ENCODE measurements around the gene TIAM2. TPM values are rescaled to one million over a fixed set of nuclear protein-coding genes. Genes with fewer than 3 reads are reported as not detected.
"Not testable (repeated sequence)": the region's sequence is repeated elsewhere in the genome, so short reads cannot be mapped to it uniquely, and the experiment has no call there.

TIAM2 gene
- total RNA-seq, 2 donors from 2014 or later, result 7.8 to 11.2 TPM

DNA sequence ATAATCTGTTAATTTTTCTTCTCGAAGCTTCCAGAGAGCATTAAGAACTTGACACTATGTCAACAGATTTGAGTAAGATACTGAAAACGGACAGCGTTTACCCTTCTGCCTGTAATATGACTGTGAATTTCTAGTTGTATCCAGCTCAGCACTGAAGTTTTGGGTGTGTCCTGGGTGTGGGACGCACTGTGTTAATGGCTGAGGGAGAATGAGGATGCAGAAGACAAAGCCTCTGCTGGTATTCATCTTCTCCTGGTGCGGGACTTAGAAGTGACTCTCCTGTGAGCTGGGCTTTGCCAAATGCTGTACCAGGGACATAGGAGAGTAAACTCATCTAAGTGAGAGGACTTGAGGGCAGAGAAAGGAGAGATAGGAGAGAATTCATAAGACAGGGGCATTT lies 178.4 kb downstream of the TIAM2 start:
- DNase-seq (ENCODE audit: low spot score), result no peak
- intact Hi-C loops (cut with DNase I), result loop anchor here (5.0 to 10.0 kb wide), 2 partner anchors 246 to 309 kb away; no protein-coding TSS in a partner anchor

GRCh38 chr6:155174576-155175211 lies 179.6 kb downstream of the TIAM2 start:
- intact Hi-C loops (cut with DNase I), result loop anchor here (5.0 to 10.0 kb wide), 3 partner anchors 73 to 310 kb away; no protein-coding TSS in a partner anchor
- DNase-seq (ENCODE audit: low spot score), result no peak

GRCh38 chr6:155177363-155177961 lies 182.3 kb downstream of the TIAM2 start:
- no peak for DNase-seq (ENCODE audit: low spot score)
- intact Hi-C loops (cut with DNase I), result loop anchor here (5.0 to 10.0 kb wide), 3 partner anchors 70 to 313 kb away; no protein-coding TSS in a partner anchor

GRCh38 chr6:155181498-155181897 lies 186.4 kb downstream of the TIAM2 start:
- intact Hi-C loops (cut with DNase I), result loop anchor here in 1 of 2 donors (5.0 kb wide), 1 partner anchor 66 kb away; no protein-coding TSS in a partner anchor
- no peak for DNase-seq (ENCODE audit: low spot score)

DNA sequence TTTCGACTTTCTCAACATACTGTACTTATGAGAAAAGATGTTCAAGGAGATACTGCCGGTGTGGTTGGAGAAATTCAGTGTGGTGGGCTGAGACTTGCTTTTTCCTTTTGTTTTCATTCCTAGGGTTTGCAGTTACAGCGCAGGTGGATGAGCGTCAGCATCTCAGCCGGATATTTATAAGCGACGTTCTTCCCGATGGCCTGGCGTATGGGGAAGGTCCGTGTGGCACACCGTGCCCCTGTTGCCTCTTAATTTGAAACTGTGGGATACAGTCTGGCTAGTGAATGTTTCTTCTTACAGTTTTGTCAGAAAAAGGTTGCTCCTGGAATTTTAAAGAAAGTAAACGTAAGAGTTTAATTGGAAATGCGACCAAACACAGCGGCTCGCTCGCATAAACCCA lies 187.0 kb downstream of the TIAM2 start:
- no peak for DNase-seq (ENCODE audit: low spot score)
- intact Hi-C loops (cut with DNase I), result loop anchor here in 1 of 2 donors (5.0 kb wide), 1 partner anchor 65 kb away; no protein-coding TSS in a partner anchor

DNA sequence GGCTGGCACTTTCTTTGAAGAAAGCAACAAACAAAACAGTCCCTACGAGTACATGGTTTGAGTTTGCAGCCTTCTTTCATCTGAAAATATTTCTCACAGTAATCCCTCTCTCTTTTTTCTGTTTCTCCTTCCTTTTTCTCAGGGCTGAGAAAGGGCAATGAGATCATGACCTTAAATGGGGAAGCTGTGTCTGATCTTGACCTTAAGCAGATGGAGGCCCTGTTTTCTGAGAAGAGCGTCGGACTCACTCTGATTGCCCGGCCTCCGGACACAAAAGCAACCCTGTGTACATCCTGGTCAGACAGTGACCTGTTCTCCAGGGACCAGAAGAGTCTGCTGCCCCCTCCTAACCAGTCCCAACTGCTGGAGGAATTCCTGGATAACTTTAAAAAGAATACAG lies 188.0 kb downstream of the TIAM2 start:
- intact Hi-C loops (cut with DNase I), result loop anchor here in 1 of 2 donors (5.0 kb wide), 1 partner anchor 64 kb away; no protein-coding TSS in a partner anchor

DNA sequence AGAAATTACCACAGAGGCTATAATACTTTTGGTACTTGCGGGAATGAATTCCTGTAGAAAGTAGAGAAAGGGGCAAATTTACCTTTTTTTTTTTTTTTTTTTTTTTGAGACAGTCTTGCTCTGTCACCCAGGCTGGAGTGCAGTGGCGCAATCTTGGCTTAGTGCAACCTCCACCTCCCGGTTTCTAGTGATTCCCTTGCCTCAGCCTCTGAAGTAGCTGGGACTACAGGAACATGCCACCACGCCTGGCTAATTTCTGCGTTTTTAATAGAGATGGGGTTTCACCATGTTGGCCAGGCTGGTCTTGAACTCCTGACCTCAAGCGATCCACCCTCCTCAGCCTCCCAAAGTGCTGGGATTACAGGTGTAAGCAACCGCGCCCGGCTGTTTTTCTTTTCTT lies 189.9 kb downstream of the TIAM2 start:
- intact Hi-C loops (cut with DNase I); DNase-seq (ENCODE audit: low spot score): not testable (repeated sequence)

More for the DNA sequence above, 188.0 kb downstream of the TIAM2 start:
- DNase-seq (ENCODE audit: low spot score), result no peak

DNA sequence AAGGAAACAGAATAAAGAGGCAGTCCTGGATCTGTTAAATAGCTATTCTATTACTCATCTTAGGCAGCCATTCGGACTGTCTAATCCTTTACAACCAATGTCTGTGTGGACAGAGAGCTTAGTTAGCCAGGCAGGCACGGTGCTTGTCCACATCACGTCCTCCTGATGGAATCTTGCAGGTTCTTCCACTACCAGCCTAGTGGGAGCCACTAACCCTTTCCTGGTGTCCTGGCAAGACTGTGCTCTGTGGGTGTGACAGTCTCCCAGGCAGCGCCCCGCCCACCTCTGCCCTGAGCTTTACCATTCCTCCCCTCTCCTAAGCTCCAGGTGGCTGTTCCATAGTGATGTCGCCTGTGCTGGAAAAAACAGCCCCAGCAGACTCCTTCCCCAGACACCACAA lies 190.4 kb downstream of the TIAM2 start:
- no peak for DNase-seq (ENCODE audit: low spot score)
- intact Hi-C loops (cut with DNase I), result no loop called here

DNA sequence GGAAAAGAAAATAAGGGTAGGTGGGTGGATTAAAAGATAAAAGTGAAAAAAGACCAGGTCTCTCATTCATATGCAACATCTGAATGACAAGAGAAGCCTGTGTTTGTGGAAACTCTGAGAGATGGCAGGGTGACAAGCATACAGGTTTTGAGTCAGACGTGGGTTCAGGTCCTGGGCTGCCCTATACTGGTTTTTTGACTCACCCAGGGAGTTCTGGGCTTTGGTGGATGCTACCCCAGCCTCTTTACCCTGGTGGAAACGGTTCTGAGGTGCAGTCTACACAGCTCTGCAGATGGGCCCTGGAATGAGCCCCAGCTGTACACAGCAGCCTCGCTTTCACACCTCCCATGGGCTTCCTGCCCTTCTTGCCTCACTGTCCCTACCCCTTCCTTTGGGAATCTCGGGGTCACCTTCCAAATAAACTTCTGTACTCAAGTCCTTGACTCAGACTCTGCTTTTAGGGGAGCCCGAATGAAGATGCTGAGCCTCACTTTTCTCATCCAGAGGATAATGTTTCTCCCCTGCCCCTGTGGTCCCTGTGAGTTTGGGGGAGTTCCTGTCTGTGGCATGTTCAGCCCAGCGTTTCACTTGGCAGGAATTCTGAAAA lies 191.0 kb downstream of the TIAM2 start:
- intact Hi-C loops (cut with DNase I), result no loop called here
- DNase-seq (ENCODE audit: low spot score), result no peak

GRCh38 chr6:155187106-155187505 lies 192.0 kb downstream of the TIAM2 start:
- intact Hi-C loops (cut with DNase I), result no loop called here
- DNase-seq (ENCODE audit: low spot score), result no peak

- intact Hi-C loops (cut with DNase I), result no loop called here
- no peak for DNase-seq (ENCODE audit: low spot score)
Measured at GRCh38 chr6:155187994-155188706, 193.0 kb downstream of the TIAM2 start.

- intact Hi-C loops (cut with DNase I), result no loop called here
Measured at GRCh38 chr6:155188707-155189496, 193.8 kb downstream of the TIAM2 start.

DNA sequence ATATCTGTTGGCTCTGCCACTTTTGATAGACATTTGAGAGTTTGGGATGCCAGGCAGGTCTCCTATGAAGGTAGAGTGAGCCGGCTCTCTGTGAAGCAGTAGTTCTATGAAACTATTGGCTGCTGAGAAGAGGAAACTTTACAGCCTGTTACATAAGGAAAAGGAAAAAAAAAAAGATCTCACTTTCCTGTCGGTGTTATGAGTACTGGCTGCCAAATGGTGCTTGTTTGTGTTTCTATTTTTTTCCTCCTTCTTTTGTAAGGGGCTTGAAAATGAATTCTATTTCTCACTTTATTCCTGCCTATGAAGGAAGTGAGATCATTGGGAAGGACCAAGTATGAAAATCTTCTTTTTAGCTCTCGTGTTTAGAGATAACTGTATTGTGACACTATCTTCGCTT lies 195.6 kb downstream of the TIAM2 start:
- intact Hi-C loops (cut with DNase I), result no loop called here
- no peak for DNase-seq (ENCODE audit: low spot score)

More at GRCh38 chr6:155188707-155189496, 193.8 kb downstream of the TIAM2 start:
- DNase-seq (ENCODE audit: low spot score), result no peak

DNA sequence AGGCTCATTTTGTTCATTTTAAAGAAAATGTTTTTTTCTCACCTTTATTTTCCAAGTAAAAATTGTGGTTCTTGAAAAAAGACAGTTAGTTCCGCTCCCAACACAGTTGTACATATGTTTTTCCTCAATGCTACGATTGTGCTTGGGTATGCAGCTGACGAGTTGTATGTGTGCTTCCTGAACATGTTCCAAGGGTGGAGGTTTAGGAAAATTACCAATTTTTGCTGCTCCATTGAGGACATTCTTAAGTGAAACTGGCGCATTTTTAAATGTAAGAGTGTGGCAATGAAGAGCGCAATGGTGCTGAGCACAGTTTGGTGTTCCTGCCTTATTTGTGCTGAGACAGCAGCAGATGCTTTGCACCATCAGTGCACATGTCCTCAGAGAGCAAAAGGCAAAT lies 198.4 kb downstream of the TIAM2 start:
- DNase-seq (ENCODE audit: low spot score), result no peak
- intact Hi-C loops (cut with DNase I), result no loop called here

DNA sequence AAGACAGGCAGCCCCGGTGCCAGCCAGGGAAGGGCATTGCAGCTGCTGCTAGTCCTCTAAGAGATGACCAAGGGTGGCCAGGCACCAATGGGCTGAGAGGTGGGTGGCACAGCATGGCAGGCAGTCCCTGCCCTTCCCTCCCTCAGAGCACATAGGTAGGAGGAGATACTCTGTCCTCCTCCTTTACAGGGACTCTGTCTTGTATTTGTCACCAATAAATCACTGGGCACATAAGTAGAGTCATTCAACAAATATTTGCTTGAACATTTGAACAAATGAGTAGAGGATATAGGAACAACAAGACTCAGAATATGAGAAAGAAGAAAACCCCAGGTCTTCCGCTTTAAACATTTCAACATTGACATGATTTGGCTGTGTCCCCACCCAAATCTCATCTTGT lies 199.3 kb downstream of the TIAM2 start:
- DNase-seq (ENCODE audit: low spot score), result no peak
- intact Hi-C loops (cut with DNase I), result no loop called here

- intact Hi-C loops (cut with DNase I), result no loop called here
- no peak for DNase-seq (ENCODE audit: low spot score)
Measured at GRCh38 chr6:155195903-155196302, 200.8 kb downstream of the TIAM2 start.

DNA sequence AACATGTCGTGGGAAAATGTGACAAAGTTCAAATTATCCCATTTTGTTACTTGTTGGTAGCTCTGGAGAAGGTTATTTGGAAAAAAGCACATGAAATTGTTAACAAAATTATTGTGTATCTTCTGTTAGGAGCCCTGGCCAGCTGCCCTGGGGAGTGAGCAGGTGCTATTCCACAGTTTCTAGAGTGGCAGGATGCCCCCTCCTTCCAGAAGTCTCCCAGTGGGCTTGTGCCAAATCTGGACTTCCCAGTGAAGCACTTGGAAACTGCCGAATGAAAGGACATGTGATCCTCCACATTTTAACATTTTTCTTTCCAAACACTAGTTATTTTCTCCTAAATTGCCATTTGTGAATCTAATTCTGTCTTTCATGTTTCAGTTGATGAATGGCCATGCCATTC lies 201.8 kb downstream of the TIAM2 start:
- DNase-seq (ENCODE audit: low spot score), result no peak
- intact Hi-C loops (cut with DNase I), result no loop called here

GRCh38 chr6:155197932-155198331 lies 202.8 kb downstream of the TIAM2 start:
- no peak for DNase-seq (ENCODE audit: low spot score)
- intact Hi-C loops (cut with DNase I), result no loop called here

DNA sequence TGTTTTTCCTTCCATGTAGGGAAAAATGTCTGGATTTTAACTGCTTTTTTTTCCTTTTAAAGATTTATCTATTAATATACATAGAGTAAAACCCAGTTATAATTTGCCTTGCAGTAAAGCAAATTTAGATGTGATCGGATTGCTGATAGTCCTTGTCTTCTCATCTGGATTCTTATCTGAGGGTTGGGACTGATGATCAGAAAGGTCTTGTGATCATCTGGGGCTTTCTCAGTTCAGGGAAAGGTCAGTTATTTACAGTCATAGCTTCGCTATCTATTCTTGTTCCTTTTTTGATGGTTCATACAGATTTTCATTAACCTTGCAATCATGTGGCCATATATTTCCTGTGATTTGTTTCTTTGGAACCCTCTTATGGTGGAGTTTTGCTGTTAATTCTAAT lies 204.9 kb downstream of the TIAM2 start:
- intact Hi-C loops (cut with DNase I), result no loop called here
- DNase-seq (ENCODE audit: low spot score), result no peak

Measured in posterior vena cava (tissue), 2 donors.